Glomerular visceral epithelial cell (primary cell): ENCODE data around the gene PROSER3.
"Not testable (repeated sequence)": the region's sequence is repeated elsewhere in the genome, so short reads cannot be mapped to it uniquely, and the experiment has no call there.

Experiments used
- DNase-seq: peaks from one replicate; pipeline ENCODE4 v3.0.0-alpha.2; 2016; ENCODE audit errors: extremely low spot score

PROSER3 gene

GRCh38 chr19:35722897-35723296 is 35.1 kb upstream of the PROSER3 start:
- no peak for DNase-seq

DNA sequence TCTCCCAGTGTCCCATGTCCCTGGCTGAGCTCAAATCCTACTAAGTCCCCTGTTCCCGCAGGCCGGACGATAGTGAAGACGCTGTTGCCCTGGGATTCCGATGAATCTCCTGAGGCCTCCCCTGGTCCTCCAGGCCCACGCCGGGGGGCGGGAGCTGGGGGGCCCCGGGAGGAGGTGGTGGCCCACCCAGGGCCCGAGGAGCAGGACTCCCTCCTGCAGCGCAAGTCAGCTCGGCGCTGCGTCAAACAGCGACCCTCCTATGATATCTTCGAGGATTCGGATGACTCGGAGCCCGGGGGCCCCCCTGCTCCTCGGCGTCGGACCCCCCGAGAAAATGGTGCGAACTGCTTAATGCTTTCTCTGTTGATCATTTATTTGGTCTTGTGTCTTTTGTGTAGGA is 34.3 kb upstream of the PROSER3 start:
- no peak for DNase-seq

DNA sequence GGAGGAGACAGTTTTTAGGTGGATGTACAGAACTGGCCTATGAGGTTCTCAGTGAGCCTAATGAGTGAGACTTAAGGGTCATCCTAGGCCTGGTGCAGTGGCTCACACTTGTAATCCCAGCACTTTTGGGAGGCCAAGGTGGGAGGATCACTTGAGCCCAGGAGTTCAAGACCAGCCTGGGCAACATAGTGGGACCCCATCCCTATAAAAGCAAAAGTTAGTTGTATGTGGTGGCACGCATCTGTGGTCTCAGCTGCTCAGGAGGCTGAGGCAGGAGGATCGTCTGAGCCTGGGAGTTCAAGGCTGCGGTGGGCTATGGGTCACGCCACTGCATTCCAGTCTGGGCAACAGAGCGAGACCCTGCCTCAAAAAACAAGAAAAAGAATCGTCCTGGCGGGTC is 33.8 kb upstream of the PROSER3 start:
- DNase-seq = not testable (repeated sequence)

GRCh38 chr19:35724560-35724959 is 33.4 kb upstream of the PROSER3 start:
- DNase-seq = no peak

DNA sequence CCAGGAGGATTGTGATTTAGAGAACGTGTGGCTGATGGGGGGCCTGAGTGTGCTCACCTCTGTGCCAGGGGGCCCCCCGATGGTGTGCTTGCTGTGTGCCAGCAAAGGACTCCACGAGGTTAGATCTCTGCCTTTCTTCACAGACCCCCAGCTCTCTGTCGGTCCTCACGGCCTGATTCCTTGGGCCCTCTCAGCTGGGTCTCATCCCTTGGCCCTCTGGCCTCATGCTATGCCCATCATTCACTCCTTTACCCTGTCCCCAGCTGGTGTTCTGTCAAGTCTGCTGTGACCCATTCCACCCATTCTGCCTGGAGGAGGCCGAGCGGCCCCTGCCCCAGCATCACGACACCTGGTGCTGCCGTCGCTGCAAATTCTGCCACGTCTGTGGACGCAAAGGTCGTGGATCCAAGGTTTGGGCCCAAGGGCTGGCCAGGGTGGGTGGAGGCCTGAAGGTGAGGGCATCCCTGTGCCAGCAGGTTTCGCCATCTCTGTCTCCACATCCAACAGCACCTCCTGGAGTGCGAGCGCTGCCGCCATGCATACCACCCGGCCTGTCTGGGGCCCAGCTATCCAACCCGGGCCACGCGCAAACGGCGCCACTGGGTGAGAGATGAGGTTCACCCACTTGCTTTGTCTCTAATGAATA is 32.6 kb upstream of the PROSER3 start:
- DNase-seq = no peak

DNA sequence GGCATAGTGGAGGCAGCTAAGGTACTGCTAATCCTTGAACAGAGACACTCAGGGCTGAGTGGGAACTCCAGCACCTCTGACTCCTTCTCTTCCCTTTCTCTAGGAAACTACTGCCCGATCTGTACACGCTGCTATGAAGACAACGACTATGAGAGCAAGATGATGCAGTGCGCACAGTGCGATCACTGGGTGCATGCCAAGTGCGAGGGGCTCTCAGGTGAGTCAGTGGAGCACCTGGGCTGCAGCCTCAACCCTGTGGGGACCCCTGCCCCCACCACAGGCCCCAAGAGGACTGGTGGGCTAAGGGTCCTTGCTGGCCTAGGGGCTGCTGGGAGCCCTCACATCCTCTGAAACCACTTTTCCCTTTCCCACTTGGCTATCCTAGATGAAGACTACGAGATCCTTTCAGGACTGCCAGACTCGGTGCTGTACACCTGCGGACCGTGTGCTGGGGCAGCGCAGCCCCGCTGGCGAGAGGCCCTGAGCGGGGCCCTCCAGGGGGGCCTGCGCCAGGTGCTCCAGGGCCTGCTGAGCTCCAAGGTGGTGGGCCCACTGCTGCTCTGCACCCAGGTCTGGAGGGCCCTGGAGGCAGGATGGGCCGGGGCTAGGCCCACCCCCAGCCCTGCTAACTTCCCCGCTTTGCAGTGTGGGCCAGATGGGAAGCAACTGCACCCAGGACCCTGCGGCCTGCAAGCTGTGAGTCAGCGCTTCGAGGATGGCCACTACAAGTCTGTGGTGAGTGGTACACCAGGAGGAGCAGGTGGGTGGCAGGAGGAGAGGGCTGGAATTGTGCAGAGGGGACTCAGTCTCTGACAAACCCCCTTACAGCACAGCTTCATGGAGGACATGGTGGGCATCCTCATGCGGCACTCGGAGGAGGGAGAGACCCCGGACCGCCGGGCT is 30.7 kb upstream of the PROSER3 start:
- no peak for DNase-seq

GRCh38 chr19:35727956-35728706 is 29.8 kb upstream of the PROSER3 start:
- no peak for DNase-seq

DNA sequence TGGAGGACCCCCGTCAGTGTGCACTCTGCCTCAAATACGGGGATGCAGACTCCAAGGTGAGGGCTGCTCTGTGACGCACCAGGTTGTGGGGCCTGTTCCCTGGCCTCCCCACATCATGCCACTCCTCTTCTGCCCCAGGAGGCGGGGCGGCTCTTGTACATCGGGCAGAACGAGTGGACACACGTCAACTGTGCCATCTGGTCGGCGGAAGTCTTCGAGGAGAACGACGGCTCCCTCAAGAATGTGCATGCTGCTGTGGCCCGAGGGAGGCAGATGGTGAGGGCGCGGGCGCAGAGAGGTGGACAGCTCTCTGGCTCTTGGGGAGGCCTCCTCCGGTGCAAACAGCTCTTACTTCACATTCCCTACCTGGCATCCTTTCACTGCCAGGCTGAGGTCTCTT is 29.0 kb upstream of the PROSER3 start:
- DNase-seq = no peak

- no peak for DNase-seq
Observed at GRCh38 chr19:35729763-35730162, 28.2 kb upstream of the PROSER3 start.

- DNase-seq = no peak
Observed at GRCh38 chr19:35730326-35730725, 27.6 kb upstream of the PROSER3 start.

DNA sequence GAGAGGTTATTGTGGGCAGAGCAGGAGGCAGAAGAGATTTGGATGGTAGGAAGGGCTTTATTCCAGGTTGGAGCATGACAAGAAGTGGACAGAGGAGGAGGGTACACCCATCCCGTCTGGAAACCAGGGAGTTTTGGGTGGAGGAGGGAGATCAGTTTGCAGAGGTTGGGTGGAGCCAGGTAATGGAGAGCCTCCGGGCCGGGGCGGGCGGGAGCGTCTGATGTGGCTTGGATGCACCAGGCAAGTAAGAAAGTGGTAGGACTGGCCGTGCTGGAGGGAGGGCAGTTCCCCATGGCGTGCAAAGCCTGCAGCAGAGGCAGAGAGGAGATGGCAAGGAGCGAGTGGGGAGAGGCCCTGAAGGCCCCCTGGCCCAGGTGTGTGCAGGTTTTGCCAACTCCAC is 26.6 kb upstream of the PROSER3 start:
- no peak for DNase-seq

GRCh38 chr19:35731779-35732405 is 26.1 kb upstream of the PROSER3 start:
- DNase-seq = no peak

DNA sequence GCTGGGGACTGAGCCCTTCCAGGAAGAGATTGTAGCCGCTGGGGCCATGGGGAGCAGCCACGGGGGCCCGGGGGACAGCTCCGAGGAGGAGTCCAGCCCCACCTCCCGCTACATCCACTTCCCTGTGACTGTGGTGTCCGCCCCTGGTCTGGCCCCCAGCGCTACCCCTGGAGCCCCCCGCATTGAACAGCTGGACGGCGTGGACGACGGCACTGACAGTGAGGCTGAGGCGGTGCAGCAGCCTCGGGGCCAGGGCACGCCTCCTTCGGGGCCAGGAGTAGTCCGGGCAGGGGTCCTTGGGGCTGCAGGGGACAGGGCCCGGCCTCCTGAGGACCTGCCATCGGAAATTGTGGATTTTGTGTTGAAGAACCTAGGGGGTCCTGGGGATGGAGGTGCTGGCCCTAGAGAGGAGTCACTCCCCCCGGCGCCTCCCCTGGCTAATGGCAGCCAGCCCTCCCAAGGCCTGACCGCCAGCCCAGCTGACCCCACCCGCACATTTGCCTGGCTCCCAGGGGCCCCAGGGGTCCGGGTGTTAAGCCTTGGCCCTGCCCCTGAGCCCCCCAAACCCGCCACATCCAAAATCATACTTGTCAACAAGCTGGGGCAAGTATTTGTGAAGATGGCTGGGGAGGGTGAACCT is 25.3 kb upstream of the PROSER3 start:
- no peak for DNase-seq

GRCh38 chr19:35733180-35734125 is 24.5 kb upstream of the PROSER3 start:
- DNase-seq = no peak

DNA sequence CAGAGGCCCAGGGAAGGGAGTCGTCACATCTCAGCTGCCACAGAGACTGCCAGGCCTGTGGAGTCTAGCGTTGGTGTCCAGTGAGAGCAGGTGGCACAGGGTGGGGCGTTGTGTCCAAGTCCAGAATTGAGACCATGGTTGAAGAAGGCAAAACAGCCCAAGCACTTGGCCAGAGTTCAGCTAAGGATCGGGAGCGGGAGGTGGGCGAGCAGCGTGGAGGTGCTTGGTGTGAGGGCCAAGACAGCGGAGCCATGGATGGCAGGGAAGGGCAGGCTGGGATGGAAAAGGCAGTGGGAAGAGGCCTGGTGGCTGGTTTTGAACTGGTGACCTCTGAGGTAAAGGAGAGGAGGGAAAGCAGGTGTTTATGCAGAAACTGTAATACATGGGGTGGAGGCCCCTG is 23.7 kb upstream of the PROSER3 start:
- no peak for DNase-seq

- no peak for DNase-seq
Observed at GRCh38 chr19:35734889-35735288, 23.1 kb upstream of the PROSER3 start.

DNA sequence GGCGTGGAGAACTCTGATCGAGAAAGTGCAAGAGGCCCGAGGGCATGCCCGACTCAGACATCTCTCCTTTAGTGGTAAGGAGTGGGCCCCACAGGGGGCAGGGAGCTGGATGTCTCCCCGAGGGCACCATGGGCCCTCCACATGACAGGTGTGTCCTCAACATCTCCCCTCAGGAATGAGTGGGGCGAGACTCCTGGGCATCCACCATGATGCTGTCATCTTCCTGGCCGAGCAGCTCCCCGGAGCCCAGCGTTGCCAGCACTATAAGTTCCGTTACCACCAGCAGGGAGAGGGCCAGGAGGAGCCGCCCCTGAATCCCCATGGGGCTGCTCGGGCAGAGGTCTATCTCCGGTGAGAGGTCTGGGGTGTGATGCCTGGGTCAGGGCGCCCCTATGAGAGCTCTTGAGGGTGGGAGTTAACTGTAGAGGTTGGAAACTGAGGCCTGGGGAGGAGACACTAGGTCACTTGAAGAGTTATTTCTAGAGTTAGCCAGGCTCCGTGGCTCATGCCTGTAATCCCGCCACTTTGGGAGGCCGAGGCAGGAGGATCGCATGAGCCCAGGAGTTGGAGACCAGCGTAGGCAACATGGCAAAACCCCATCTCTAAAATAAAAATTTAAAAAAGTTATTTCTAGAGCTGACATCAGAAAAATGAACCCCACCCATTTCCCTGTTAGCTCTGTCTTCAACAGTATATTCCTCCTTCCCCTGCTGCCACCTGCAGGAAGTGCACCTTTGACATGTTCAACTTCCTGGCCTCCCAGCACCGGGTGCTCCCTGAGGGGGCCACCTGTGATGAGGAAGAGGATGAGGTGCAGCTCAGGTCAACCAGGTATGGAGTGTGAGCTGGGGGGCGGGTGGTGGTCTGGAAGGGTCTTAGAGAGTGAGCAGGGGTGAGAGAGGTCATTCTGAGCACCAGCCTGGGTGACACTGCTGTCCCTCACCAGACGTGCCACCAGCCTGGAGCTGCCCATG is 20.8 kb upstream of the PROSER3 start:
- no peak for DNase-seq

- no peak for DNase-seq
Observed at GRCh38 chr19:35738021-35738886, 19.7 kb upstream of the PROSER3 start.
